Endothelial cell of umbilical vein (primary cell): ENCODE results near the gene MATCAP1. TPM values are rescaled to one million over a fixed set of nuclear protein-coding genes. Genes with fewer than 3 reads are reported as not detected.

ENCODE experiments used
- BruUV-seq: library from RNA; stranded (reverse); fragments of 400-500 nt; replicated peaks from 2 replicates; lab custom pipeline; 2021; lab: Mats Ljungman, UMichigan
- CTCF ChIA-PET: fragments of 300-600, 350-600 bp; sonication (Branson Sonifier 250); formaldehyde crosslinking; loops from one replicate; lab custom pipeline; 2021; ENCODE audit warnings: antibody characterized with exemption, inconsistent platforms; lab: Charles Lee
- POLR2A ChIA-PET: fragments of 300-600, 350-600 bp; sonication (Branson Sonifier 250); formaldehyde crosslinking; loops from one replicate; lab custom pipeline; 2021; ENCODE audit warnings: antibody characterized with exemption, inconsistent platforms; lab: Charles Lee
- DNase-seq: peaks from one replicate; pipeline ENCODE4 v3.0.0-alpha.2; 2011; ENCODE audit warnings: low read depth, low spot score
- FAIRE-seq: peaks from 2 replicates; lab custom pipeline; 2011; peaks lifted over from hg19 to GRCh38; lab: Jason Lieb, UNC
- H2AFZ ChIP-seq: 2 replicates; pipeline ENCODE4 v1.6.0; 2012; ENCODE audit warnings: low read depth, low read length, control low read depth, inconsistent platforms
- H3K27ac ChIP-seq: 2 replicates; pipeline ENCODE4 v1.5.1; 2011; ENCODE audit warnings: low read depth, mild to moderate bottlenecking, control low read depth, low read length, moderate library complexity; ENCODE audit not compliant: insufficient read depth
- H3K27me3 ChIP-seq, 2 experiments: 2 replicates each; pipeline versions ENCODE4 v1.6.0 to v1.6.1; 2011; ENCODE audit warnings: low read length in 2 of 2, mixed read lengths in 1 of 2; ENCODE audit not compliant: control insufficient read depth in 2 of 2, insufficient read depth in 2 of 2
- H3K36me3 ChIP-seq, 2 experiments: 2 replicates in 1 of 2; 3 replicates in 1 of 2; pipeline ENCODE4 v1.5.1; 2011; ENCODE audit warnings: low read length in 2 of 2, mild to moderate bottlenecking in 1 of 2, moderate library complexity in 1 of 2; ENCODE audit not compliant: control insufficient read depth in 2 of 2, insufficient read depth in 2 of 2; ENCODE audit errors: extremely low read depth in 1 of 2
- H3K4me1 ChIP-seq: 3 replicates; pipeline ENCODE4 v1.5.1; 2011; ENCODE audit warnings: mild to moderate bottlenecking, low read length; ENCODE audit not compliant: control insufficient read depth, insufficient read depth; ENCODE audit errors: extremely low read depth
- H3K4me2 ChIP-seq: 2 replicates; pipeline ENCODE4 v1.6.1; 2011; ENCODE audit warnings: low read length, control low read depth, mixed read lengths; ENCODE audit not compliant: insufficient read depth
- H3K4me3 ChIP-seq, 3 experiments: fragments of 200-600 bp in 1 of 3; sonication (generic), shearing (Covaris generic) in 1 of 3; replicated peaks in 1 of 3; 2 replicates each; pipeline ENCODE4 v1.5.1; 2011 to 2016; ENCODE audit warnings: control low read depth in 3 of 3, low read length in 3 of 3, mild to moderate bottlenecking in 2 of 3, inconsistent platforms in 1 of 3, low read depth in 1 of 3, moderate library complexity in 1 of 3; ENCODE audit not compliant: insufficient read depth in 1 of 3
- H3K79me2 ChIP-seq: 2 replicates; pipeline ENCODE4 v1.6.0; 2012; ENCODE audit warnings: low read length, inconsistent platforms; ENCODE audit not compliant: control insufficient read depth, insufficient read depth
- H3K9ac ChIP-seq: replicated peaks from 2 replicates; pipeline ENCODE3; 2011; ENCODE audit warnings: low read length, control low read depth; ENCODE audit not compliant: insufficient read depth; ENCODE audit errors: extremely low read depth
- H3K9me1 ChIP-seq: replicated peaks from 3 replicates; pipeline ENCODE4 v1.6.0; 2011; ENCODE audit warnings: mild to moderate bottlenecking, low read length; ENCODE audit not compliant: control insufficient read depth, insufficient read depth; ENCODE audit errors: extremely low read depth
- H3K9me3 ChIP-seq: replicated peaks from 2 replicates; pipeline ENCODE4 v1.5.1; 2012; ENCODE audit warnings: low read length, inconsistent platforms; ENCODE audit not compliant: control insufficient read depth, insufficient read depth
- H4K20me1 ChIP-seq: replicated peaks from 2 replicates; pipeline ENCODE3; 2011; ENCODE audit warnings: mild to moderate bottlenecking, low read length; ENCODE audit not compliant: control insufficient read depth, insufficient read depth; ENCODE audit errors: extremely low read depth
- CTCF ChIP-seq, 2 donors: IDR thresholded peaks; 1 replicate in 1 of 2; 2 replicates in 1 of 2; pipeline ENCODE4 v1.5.1; 2011; ENCODE audit warnings: low read length in 2 of 2, mild to moderate bottlenecking in 2 of 2, moderate library complexity in 2 of 2, control low read depth in 1 of 2, inconsistent platforms in 1 of 2, low read depth in 1 of 2; ENCODE audit not compliant: insufficient read depth in 1 of 2; ENCODE audit errors: extremely low read depth in 1 of 2
- EZH2 ChIP-seq: IDR thresholded peaks from 2 replicates; pipeline ENCODE4 v1.6.1; 2012; ENCODE audit warnings: borderline replicate concordance, low read depth, mild to moderate bottlenecking, moderate library complexity, low read length, inconsistent platforms; ENCODE audit not compliant: severe bottlenecking
- GATA2 ChIP-seq: IDR thresholded peaks from 2 replicates; pipeline ENCODE4 v1.7.0; 2011; ENCODE audit warnings: low read depth, mild to moderate bottlenecking, moderate library complexity, mixed read lengths, low read length; ENCODE audit not compliant: insufficient read length, insufficient read depth
- MAX ChIP-seq: IDR thresholded peaks from 2 replicates; pipeline ENCODE4 v1.6.1; 2011; ENCODE audit not compliant: insufficient read depth, insufficient read length
- POLR2A ChIP-seq: IDR thresholded peaks from 2 replicates; pipeline ENCODE4 v1.6.1; 2012; ENCODE audit warnings: low read depth, mild to moderate bottlenecking, control low read depth, low read length
- dilution Hi-C: fragments of 300-500 bp; cut with MboI; formaldehyde crosslinking; loops from one replicate; pipeline ENCODE4 v1.15.0; 2019; ENCODE audit warnings: low sequenced_read_pairs; ENCODE audit not compliant: extremely low pct_ligation_motif_present
- intact Hi-C: fragments of 100-400 bp; cut with micrococcal nuclease; formaldehyde crosslinking; loops from one replicate; pipeline ENCODE4 v1.10.0; 2022
- polyA plus RNA-seq, 4 experiments: library from polyadenylated mRNA; depleted of rRNA in 3 of 4; stranded (reverse) in 3 of 4; unstranded in 1 of 4; fragments of >200 nt; gene quantifications; 2 replicates each; pipeline versions ENCODE4 v1.2.1 to v1.2.3, GENCODE V29; 2011 to 2012; ENCODE audit warnings: missing spikeins in 1 of 4
- total RNA-seq: library from RNA; stranded (reverse); gene quantifications from 2 replicates; pipeline ENCODE4 v1.2.3, GENCODE V29; 2021

MATCAP1 gene
- total and polyA plus RNA-seq, 2 donors (not counting 3 experiments of a cell fraction or from before 2014, with no cell fraction given): 44.5 to 53.3 TPM

GRCh38 chr16:67188323-67188722 is 4.6 kb upstream of the MATCAP1 start:
- POLR2A ChIA-PET: no interaction called here
- H3K4me1 ChIP-seq: peaks cover 36% of the 10 kb centered on the region
- H2AFZ ChIP-seq: no peak overlapping the region
- intact Hi-C loops (no loop called here), dilution Hi-C loops (no loop called here)
- no peak for FAIRE-seq
- H3K9ac ChIP-seq: no peak overlapping the region
- H3K27me3 ChIP-seq: no peaks in the 10 kb centered on the region
- H3K9me1 ChIP-seq: no peaks in the 10 kb centered on the region
- H4K20me1 ChIP-seq: no peaks in the 10 kb centered on the region
- H3K36me3 ChIP-seq: no peaks in the 10 kb centered on the region
- BruUV-seq: no TSS peak
- H3K79me2 ChIP-seq: peaks cover 13% of the 10 kb centered on the region
- H3K4me3 ChIP-seq: no peak overlapping the region
- DNase-seq: no peak
- TF ChIP-seq EZH2 (no peak), MAX (no peak), GATA2 (no peak), CTCF (IDR thresholded peaks at IDR 0.05; ENCODE audit: extremely low read depth in 1 of 2, insufficient read depth in 1 of 2, low read depth in 1 of 2, low read length in 2 of 2) (no peak), POLR2A (no peak)
- H3K9me3 ChIP-seq: no peaks in the 10 kb centered on the region
- CTCF ChIA-PET: interaction anchor here (0.7 to 3.5 kb wide), 4 partner anchors 10 to 234 kb away, joined by 3 to 15 read pairs (median 7); partner anchors contain the start of gene ELMO3
- H3K4me2 ChIP-seq: no peak overlapping the region
- no peak overlapping the region for H3K27ac ChIP-seq
